HG03108 (cell line): ENCODE data around the gene RNU4-1.

Source experiments
- ATAC-seq: cut with Tn5 transposase; IDR thresholded peaks from one replicate; pipeline ENCODE4 v1.9.1; 2021; ENCODE audit warnings: moderate library complexity; ENCODE audit not compliant: unreplicated experiment

RNU4-1 gene

DNA sequence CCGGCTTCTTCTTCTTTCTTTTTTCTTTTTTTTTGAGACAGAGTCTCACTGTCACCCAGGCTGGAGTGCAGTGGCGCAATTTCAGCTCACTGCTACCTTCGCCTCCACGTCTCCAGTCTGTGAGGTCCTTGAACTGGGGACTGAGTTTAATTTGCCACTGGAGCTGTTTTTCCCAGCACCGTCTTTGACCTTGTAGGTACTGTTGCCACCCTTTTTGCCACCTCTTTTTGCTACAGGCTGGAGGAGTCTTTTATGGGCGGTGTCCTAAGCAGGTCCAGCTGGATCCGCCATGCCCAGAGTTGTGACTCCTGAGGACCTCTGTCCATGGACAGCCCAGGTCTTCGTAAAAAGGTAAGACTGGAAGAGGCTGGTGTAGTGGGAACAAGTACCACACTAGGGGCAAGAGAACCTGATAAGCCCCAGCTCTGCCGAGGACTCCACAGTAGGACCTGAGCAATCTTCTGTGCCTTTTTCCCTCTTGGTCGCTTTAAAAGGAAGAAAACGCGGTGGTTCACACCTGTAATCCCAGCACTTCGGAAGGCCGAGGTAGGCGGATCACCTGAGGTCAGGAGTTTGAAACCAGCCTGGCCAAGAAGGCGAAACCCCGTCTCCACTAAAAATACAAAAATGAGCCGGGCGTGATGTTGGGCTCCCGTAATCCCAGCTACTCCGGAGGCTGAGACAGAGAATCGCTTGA, 2.3 kb downstream of the RNU4-1 start:
- no peak for ATAC-seq

DNA sequence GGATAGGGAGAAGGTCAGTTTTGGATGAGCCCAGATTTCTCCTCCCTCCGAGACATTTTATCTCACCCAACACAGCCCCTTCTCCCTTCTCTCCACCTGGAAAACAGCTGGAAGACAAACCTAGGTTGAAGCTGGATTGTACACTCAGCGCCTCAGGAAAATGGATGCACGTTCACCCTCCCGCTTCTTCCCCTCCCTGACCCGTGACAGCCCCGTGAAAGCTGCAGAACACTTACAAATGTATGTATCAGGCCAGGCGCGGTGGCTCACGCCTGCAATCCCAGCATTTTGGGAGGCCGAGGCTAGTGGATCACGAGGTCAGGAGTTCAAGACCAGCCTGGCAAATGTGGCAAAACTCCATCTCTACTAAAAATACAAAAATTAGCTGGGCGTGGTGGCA, 5.5 kb downstream of the RNU4-1 start:
- ATAC-seq: no peak

DNA sequence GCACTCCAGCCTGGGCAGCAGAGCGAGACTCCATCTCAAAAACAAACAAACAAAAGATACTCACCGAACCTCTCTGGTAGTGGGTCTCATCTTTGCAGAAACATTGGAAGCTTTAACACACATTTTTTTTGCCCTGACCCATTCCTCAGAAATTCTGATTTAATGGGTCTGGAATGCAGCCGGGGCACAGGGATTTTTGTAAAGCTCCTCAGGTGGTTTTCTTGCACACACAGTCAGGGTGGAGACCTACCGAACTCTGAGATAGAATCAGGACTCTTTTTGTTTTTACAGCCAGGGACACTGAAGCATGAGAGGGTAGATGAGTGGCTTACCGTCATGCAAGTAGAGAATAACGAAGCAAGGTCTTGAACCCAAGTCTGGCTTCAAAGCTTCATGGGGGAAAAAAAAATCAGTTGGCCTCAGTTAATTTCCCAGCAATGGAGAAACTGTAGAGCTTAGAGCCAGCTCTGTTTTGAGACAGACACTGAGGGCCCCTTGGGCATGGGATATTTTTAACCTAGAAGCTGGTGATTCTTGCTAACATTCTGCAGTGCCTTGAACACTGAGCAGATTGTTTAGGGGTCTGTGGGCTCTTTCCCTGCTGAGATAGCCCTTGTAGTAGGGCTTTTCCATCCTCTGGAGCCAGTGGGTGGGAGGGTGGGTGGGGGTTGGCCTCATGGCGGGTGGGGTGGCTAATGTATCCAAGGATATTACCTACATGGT, 6.1 kb downstream of the RNU4-1 start:
- no peak for ATAC-seq

DNA sequence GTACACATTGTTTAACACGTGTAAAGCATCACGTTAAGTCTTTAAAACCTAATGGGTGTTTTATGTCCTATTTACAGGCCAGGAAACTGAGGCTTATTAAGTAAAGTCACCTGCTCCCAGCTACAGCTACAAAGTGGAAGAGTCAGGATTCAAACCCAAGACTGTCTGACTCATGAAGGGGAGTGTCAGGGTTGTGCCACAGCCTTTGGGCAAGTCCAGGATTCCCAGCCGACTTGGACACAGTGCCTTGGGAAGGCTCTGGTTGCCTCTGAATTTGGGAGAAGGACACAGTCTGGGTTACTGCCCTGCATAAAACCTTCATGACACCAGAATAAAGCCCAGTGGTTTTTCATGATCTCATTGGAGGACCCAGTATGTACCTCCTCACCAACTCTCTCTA, 8.7 kb downstream of the RNU4-1 start:
- ATAC-seq: no peak

DNA sequence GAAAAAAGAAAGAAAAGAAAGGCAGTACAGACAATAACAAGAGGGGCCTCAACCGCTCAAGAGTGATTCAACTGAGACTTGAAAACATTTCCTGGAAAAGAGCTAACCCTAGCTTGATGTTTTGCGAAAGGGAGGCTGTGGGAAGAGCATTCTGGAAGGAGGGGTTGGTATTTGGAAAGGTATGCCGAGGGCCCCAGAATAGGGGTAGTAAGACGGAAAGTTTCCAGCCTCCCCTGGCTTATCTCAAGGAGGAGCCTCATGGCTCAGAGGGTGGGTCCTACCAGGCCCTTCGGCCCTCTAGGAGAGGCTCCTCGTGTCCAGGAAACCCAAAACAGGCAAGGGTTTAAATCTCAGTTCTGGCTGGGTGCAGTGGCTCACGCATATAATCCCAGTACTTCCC, 9.7 kb downstream of the RNU4-1 start:
- ATAC-seq: no peak

DNA sequence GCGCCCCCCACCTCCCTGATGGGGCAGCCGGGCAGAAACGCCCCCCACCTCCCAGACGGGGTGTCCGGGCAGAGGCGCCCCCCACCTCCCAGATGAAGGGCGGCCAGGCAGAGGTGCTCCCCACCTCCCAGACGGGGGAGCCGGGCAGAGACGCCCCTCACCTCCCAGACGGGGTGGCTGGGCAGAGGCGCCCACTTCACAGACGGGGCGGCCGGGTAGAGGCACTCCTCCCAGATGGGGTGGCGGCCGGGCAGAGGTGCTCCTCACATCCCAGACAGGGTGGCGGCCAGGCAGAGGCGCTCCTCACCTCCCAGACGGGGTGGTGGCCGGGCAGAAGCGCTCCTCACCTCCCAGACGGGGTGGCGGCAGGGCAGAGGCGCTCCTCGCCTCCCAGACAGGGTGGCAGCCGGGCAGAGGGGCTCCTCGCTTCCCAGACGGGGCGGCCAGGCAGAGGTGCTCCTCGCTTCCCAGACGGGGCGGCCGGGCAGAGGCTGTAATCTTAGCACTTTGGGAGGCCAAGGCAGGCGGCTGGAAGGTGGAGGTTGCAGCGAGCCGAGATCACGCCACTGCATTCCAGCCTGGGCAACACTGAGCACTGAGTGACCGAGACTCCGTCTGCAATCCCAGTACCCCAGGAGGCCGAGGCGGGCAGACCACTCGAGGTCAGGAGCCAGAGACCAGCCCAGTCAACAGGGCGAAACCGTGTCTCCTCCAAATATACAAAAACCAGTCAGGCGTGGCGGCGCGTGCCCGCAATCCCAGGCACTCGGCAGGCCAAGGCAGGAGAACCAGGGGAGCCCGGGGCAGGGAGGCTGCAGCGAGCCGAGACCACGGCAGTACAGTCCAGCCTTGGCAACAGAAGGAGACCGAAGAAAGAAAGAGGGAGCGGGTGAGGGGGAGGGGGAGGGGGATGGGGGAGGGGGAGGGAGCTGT, 14.6 kb downstream of the RNU4-1 start:
- ATAC-seq: no peak

DNA sequence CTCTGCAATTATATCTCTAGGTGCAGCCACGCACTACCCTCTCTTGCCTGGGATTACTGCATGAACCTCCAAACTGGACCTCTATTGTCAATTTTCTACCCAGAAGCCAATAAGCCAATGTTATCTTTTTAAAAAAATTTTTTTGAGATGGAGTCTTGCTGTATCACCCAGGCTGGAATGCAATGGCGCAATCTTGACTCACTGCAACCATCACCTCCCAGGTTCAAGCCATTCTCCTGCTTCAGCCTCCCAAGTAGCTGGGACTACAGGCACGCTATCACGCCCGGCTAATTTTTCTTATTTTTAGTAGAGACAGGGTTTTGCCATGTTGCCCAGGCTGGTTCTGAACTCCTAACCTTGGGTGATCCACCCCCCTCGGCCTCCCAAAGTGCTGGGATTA, 16.3 kb downstream of the RNU4-1 start:
- ATAC-seq: no peak

DNA sequence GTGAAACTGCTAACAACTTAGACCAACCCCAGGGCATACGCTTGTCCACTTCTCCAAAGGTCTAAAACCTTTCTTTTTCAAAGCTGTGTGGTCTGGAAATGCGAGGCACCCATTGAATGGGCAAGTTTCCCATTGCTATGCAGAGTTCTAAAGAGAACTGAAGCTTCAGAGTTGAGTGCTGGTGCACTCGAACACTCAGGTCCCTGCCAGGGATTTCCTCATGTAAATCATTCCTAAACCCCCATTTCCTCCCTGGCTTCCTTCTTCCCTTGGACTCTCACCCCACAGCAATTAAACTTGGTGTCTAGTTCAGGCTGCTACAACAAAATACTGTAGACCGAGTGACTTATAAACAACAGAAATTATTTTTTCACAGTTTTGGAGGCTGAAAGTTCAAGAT, 25.3 kb downstream of the RNU4-1 start:
- no peak for ATAC-seq

DNA sequence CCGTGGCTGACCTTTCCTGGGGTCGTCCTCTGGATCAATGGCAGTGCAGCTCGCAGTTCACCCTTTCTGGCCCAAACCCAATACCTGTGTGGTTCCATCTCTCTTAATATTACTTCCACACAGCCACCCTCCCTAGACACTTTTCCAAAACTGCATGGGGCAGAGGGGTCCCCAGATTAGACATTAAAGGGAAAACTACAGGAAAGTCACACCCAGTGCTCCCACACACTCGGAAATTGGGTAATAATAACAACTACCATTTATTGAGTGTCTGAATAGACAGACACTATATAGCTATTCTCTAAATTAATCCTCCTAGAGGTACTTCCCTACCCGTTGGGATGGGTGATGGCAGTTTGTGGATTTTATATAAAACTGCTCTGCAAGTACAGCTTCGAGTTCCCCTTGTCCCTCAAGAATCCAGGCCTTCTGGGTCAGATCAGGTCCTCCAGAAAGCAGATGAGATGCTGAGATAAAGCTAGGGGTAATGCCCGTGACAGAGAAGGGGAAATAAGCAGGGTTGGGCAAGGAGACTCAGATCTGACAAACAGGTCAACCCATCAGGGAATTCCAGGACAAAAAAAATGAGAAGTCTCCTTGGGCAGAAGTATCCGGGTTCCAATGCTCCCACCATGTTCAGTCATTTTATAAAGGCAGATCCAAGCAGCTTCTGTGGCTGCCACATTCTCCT, 26.7 kb downstream of the RNU4-1 start:
- no peak for ATAC-seq

DNA sequence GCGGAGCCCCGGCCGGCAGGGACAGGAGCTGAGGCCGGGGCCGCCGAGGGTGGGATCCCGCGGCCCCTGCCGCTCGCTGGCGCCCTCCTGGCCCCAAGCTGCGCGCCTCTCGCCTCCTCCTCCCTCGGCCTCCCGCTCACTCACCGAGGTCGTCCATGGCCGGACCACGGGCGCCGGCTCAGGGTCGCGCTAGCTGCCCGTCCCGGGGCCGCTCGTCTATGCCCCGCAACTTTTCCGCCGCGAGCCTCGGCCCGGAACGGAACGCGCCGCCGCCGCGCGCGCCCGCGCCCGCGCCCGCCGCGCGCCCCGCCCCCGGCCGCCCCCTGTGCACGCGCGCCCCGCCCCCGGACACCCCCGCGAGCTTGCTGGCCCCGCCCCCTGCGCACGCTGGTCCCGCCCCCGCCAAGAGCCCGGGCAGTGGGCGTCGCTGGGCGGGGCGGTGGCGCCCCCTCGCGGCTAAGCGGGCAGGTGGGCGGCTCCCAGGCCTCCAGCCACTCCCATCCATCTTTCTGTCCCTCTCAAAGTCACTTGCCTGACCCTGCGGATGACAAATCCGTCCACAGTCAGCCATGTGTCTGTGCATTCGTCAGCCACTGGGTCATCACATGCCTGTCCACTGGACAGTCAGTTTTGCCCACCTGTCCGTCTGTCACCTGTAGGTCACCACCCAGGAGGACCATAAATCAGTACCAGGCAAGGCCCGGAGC, 27.4 kb downstream of the RNU4-1 start, which contains the start of gene PXN:
TSS of gene PXN (minus strand) at position 258 of the 707 bp plus-strand sequence. CDS start at position 157, 101 bp downstream.
- peak; percentile 70 for ATAC-seq

DNA sequence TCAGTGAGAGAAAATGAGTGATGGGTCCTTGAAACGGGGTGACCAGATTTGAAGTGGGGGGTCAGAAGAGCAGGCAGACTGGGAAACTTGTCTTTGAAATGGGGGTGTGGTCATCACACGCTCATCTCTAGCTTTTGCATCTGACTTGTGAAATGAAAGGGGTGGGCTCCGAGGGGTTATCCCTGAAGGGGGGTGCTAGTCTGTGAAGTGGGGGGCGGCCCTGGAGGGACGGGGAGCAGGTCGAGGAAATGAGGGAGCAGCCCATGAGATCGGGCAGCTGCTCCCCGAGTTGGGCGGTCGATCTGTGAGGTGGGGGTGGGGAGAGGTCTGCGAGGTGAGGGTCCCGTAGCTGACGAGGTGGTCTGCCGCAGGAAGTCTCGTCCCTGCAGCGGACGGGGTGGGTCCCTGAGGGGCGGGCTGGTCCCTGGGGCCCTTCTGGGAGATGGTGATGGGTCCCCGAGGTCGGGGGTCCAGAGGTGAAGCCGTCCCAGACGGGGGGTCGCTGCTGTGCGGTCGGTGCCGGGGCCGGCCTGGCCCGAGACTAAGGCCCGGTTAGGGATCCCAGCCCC, 28.0 kb downstream of the RNU4-1 start:
- ATAC-seq: no peak

DNA sequence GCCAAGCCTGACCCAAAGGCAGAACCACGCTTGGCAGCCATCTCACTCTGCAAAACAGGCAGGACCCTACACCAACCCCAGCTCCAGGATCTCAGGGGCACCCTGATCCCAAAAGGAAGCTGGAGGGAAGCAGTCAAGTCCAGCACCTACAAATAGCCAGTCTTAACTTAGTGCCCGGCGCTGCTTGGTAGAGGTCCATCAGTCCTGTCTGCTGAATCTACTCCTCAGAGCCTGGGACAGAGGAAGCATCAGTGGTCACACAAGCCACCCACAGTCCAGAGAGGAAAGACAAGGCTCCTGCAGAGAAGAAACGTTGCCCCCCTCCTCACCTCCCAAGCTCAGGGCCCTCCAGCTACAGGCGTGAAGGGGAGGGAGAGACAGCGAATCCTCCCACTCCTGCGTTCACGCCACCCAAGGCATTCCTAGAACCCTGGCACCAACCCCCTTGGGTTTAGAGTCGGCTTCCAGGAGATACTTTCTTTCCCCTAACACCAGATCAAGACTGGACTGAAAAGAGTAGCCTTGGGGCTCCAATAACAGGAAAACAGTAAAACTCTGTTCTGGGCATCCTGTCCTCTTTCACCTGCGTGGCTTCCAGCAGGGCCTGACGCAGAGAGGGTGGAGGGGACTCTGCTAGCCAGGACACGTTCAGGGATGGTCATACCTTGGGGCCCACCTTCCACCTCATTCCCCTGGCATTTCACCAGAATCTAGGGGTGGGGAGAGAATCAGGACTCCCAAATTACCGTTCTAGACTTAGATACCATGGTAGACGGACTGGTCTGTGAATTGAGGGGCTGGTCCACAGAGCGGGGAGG, 28.7 kb downstream of the RNU4-1 start:
- ATAC-seq: no peak

DNA sequence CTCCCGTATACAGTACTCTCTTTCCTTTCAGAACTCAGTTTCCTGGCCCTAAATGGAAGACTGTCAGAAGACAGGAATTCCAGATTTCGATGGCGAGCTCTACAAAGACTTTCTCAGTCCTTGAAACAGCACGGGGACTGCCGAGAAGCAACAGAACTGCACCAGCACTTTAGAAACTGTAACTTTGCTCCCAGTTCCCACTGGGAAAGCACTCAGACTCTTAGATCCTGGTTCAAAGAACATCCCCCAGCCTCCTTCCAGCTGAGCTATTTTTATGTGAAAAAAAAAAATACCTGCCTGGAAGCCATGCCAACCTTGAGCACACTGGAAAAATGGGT, 29.3 kb downstream of the RNU4-1 start:
- no peak for ATAC-seq

DNA sequence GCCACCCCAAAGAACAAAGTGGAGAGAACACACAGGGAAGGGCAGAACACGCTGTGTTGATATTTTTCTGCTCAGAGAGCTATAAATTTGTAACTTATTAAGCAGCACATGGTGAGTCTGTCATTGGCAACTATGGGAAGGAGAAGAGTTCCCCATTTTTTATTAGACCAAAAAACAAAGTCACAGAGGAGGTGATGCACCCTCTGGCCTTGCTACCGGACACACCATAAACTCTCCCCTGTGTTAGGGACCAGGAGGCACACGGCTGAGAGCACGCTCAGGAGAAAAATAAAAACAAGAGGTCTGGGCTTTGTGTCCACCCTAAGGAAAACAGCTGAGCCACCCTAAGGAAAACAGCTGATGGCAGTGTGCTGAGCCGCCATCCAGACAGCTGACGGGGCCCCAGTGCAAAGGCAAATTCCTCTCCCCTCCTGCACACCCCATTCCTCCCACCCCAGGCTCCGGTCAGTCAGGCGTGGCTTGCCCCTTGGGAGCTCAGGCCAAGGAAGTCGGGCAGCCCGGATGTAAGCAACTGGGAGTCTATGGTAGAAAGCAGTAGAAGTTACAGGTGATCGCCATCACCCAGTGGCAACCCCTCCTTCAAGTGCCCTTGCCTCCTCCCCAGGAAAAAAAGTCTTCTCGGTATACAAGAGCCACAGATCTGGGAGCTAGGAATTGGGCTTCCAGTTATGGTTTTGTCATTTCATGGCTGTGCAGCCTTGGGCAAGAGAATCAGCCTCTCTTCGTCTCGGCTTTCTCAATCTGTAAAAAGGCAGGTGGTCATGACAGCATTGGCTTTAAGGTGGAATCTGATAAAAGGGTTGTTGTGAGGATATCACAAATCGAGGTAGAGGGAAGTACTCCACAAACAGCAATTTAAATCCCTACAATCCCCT, 29.9 kb downstream of the RNU4-1 start:
- ATAC-seq: no peak

DNA sequence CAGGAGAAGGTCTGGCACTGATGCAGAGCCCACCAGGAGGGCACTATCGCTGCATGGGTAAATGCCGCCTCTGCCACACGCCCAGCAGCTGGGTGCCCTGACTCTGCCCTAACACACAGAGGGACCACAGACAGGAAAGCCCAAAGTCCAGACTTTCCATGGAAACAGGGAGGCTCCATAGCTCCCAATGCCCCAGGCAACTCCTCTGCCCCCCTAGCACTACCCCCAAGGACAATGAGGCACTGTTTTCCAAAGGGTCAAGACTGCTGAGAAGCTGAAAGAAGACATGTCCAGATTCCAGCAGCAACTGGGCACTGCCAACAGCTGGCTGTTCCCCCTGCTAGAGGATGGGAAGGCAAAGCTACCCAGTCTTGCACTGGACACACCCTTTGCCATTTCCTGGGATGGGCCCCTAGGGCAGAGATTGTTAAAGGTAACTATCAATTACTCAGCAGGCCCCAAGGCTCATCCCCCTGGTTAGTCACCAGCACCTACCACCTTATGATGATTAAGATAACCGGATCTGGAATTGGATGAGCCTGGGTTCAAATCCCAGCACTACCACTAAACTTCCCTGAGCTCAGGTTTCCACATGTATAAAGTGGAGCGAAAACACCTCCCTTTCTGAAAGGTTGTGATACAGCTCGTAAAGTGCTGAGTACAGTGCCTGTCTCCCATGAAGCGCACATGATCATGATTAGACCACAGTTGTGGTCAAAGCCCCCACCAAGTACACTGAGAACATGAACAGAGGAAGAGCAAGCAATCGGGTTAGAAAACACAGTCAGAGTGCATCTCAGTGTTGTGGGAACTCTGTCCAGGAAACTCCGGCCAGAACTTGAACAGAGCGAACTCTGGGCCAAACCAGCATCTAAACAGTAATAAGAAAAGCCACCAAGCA, 30.8 kb downstream of the RNU4-1 start:
- no peak for ATAC-seq

DNA sequence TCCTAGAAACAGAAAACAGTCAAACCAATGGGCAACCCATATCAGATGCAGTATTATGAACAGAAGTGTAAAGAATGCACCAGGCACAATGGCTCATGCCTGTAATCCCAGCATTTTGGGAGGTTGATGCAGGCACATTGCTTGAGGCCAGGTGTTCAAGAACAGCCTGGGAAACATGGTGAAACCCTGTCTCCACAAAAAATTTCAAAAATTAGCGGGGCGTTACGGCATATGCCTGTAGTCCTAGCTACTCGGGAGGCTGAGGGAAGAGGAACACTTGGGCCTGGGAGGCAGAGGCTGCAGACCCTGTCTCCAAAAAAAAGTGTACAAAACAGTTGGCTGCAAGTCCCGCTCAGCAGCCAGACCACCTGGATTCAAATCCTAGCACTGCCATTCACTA, 32.4 kb downstream of the RNU4-1 start:
- ATAC-seq: no peak
